Measurements from ENCODE around the gene CSRNP3. TPM values are rescaled to one million over a fixed set of nuclear protein-coding genes. Genes with fewer than 3 reads are reported as not detected.

The CSRNP3 gene
- total RNA-seq, 1 donor from 2014 or later, result 1.6 TPM

DNA sequence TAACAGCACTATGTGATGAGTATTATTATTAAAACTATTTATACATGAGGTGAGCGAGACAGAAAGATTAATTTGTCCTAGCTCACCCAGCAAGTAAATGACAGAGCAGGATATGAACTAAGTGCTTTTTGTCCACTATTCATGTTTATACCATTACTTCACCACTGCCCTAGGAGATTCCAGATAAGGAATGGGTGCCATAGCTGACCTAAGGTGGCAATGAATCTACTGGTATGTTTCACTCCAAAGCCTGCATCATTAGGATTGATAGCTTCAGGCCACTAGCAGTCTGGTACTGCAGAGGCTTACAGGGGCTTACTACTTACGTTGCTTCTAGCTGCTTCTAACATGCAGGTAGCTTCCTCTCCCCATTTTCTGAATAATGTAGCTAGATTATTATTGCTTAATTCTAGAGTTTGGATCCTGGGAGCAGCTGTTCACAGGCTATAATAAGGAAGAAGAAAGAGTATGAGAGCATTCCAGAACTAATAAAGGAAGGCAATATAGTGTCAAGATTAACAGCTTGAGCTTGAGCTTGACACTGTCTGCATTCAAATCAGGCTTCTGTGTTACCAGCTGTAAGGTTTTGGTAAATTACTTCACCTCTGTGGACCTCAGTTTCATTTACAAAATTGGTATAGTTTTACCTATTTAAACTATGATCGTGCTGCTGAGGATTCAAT, 170.9 kb downstream of the CSRNP3 start:
- no peak for DNase-seq (ENCODE audit: low read depth)
- TF ChIP-seq, protein P1, sequence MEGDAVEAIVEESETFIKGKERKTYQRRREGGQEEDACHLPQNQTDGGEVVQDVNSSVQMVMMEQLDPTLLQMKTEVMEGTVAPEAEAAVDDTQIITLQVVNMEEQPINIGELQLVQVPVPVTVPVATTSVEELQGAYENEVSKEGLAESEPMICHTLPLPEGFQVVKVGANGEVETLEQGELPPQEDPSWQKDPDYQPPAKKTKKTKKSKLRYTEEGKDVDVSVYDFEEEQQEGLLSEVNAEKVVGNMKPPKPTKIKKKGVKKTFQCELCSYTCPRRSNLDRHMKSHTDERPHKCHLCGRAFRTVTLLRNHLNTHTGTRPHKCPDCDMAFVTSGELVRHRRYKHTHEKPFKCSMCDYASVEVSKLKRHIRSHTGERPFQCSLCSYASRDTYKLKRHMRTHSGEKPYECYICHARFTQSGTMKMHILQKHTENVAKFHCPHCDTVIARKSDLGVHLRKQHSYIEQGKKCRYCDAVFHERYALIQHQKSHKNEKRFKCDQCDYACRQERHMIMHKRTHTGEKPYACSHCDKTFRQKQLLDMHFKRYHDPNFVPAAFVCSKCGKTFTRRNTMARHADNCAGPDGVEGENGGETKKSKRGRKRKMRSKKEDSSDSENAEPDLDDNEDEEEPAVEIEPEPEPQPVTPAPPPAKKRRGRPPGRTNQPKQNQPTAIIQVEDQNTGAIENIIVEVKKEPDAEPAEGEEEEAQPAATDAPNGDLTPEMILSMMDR (conservative IDR thresholded peaks at IDR 0.05; ENCODE audit: low read depth, low read length), result no peak
- no peak overlapping the region for H3K4me3 ChIP-seq (ENCODE audit: low read depth, low read length)

GRCh38 chr2:165645930-165646831, 176.7 kb downstream of the CSRNP3 start:
- H3K4me3 ChIP-seq (ENCODE audit: low read depth, low read length), result no peak overlapping the region
- TF ChIP-seq, protein P1 (conservative IDR thresholded peaks at IDR 0.05; ENCODE audit: low read depth, low read length), result no peak
- no peak for DNase-seq (ENCODE audit: low read depth)

DNA sequence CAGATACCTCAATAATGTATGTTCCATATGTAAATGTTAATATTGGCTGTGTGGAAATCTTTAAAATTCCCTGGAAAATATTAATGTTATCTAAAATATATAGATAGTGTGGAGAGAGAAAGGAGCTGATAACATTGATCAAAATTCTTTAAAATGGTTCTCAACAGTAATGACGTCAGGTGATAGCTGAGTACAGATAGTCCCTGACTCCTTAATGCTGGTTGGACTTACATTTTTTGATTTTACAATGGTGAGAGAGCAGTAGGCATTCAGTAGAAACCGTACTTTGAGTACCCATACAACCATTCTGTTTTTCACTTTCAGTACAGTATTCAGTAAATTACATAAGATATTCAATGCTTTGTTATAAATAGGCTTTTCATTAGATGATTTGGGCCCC, 177.9 kb downstream of the CSRNP3 start:
- H3K4me3 ChIP-seq (ENCODE audit: low read depth, low read length), result no peak overlapping the region
- no peak for DNase-seq (ENCODE audit: low read depth)
- TF ChIP-seq, protein P1 (conservative IDR thresholded peaks at IDR 0.05; ENCODE audit: low read depth, low read length), result no peak

DNA sequence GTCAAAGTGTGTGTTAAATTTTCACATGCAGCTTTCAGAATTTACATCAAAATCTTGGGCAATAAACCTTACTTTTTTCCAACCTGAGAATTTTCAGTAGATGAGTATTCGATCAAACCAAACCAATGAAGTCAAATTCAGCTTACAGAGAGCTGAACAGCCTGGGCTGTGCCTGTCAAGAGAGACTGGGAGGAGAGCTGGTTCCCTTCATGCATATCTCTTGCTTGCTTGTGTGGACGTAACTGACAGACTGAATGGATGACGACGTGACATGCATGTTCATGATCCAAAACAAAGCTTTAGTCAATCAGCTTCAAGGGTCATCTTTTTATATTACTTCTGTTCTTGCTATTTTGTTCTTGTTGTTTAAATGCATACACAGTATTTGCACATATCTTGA, 179.3 kb downstream of the CSRNP3 start:
- TF ChIP-seq, protein P1 (conservative IDR thresholded peaks at IDR 0.05; ENCODE audit: low read depth, low read length), result no peak
- H3K4me3 ChIP-seq (ENCODE audit: low read depth, low read length), result no peak overlapping the region
- DNase-seq (ENCODE audit: low read depth), result no peak

DNA sequence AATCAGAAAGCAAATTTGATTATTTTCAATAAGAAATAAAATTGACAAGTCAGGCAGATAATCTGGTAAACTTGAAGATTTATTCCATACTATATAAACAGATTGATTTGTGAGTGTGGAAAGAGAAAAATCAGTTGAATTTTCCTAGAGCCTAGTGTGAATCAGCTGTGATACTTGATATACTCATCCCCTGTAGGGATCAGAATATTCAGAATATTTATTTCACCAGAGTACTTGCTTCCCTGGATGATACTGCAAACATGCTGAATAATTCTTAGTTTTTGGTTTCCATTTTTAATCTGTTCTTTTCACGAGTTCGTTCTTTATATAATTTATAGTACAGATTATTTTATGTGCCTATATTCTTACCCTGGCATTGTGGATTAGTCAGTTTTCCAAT, 181.7 kb downstream of the CSRNP3 start:
- TF ChIP-seq, protein P1 (conservative IDR thresholded peaks at IDR 0.05; ENCODE audit: low read depth, low read length), result no peak
- H3K4me3 ChIP-seq (ENCODE audit: low read depth, low read length), result no peak overlapping the region
- no peak for DNase-seq (ENCODE audit: low read depth)

DNA sequence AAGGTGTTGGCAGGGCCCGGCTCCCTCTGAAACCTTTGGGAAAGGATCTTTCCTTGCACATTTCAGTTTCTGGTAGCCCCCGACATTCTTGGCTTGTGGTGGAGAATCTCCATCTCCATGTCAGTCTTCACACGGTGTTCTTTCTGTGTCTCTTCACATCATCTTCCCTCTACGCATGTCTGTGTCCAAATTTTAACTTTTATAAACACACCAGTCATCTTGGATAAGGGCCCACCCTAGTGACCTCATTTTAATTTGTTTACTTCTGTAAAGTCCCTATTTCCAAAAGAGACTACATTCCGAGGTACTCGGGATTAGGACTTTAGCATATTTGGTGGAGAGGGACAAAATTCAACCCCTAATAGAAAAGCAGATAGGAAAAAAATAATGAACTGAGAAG, 186.2 kb downstream of the CSRNP3 start:
- H3K4me3 ChIP-seq (ENCODE audit: low read depth, low read length), result no peak overlapping the region
- TF ChIP-seq, protein P1 (conservative IDR thresholded peaks at IDR 0.05; ENCODE audit: low read depth, low read length), result no peak
- DNase-seq (ENCODE audit: low read depth), result no peak

All from epithelial cell of proximal tubule (primary cell).